Esophagus squamous epithelium (tissue), 4 donors: ENCODE measurements around the gene ECSCR.
"Not testable (repeated sequence)": the region's sequence is repeated elsewhere in the genome, so short reads cannot be mapped to it uniquely, and the experiment has no call there.

ENCODE experiments used
- CTCF ChIP-seq, 6 experiments: fragments of 450-650 bp in 4 of 6; fragments of 200-600 bp in 2 of 6; sonication (generic) in 2 of 6; IDR thresholded peaks; one replicate each; pipeline ENCODE4 v1.5.1; 2016 to 2019; ENCODE audit warnings: antibody characterized with exemption in 6 of 6, mild to moderate bottlenecking in 4 of 6, moderate library complexity in 4 of 6
- POLR2A ChIP-seq, 4 donors: fragments of 450-650 bp; IDR thresholded peaks; one replicate each; pipeline ENCODE4 v1.6.1; 2017; ENCODE audit warnings: antibody characterized with exemption in 4 of 4, mild to moderate bottlenecking in 4 of 4, moderate library complexity in 3 of 4

GRCh38 chr5:139482890-139483208 lies 20.3 kb upstream of the ECSCR start:
- not testable (repeated sequence) for TF ChIP-seq CTCF, POLR2A (IDR thresholded peaks at IDR 0.05)
